Cardiac fibroblast (primary cell): ENCODE measurements around the gene PPP2R5E.
"Not testable (repeated sequence)": the region's sequence is repeated elsewhere in the genome, so short reads cannot be mapped to it uniquely, and the experiment has no call there.

Source experiments
- DNase-seq, 2 donors: peaks; one replicate each; pipeline versions ENCODE4 v3.0.0 to v3.0.0-alpha.2; 2010; ENCODE audit warnings: low read depth in 2 of 2
- H3K4me3 ChIP-seq, 2 donors: replicated peaks in 1 of 2; 1 replicate in 1 of 2; 2 replicates in 1 of 2; pipeline ENCODE4 v1.5.1; 2011; ENCODE audit warnings: low read depth in 2 of 2, low read length in 2 of 2, mild to moderate bottlenecking in 2 of 2, moderate library complexity in 1 of 2
- TF ChIP-seq, protein P1 (sequence below): IDR thresholded peaks from one replicate; pipeline ENCODE4 v1.5.1; 2011; ENCODE audit warnings: low read depth, mild to moderate bottlenecking, low read length, inconsistent platforms

The PPP2R5E gene

DNA sequence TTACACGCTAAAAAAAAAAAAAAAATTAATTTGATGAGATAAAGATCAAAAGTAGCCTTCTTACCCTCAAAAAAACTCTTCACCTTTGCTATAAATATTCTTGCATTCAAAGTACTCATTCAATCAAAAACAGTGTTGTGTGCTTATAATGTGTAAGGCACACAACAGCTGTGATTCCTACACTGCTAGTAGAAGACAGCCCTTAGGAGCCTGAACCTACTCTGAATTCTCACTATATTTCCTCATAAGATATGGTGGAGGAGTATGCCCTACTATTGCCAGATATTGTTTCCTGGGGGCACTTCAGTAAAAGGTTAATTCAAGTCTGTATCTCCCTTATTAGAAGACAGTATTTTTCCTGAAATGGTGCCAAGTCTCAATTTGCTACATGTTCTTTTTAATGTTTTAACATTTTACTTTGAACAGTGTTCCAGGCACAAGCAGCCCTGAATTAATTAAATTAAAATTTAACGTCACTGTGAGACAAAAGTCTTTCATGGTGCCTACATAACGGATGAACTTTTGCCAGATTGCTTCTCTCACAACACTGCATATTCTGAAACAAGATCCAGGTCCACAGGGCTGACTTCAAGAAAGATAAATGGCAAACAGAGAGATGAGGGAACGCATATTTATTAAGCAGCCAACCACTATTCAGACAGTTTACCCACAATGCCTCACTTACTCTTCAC is 19.3 kb downstream of the PPP2R5E start:
- DNase-seq, result no peak
- TF ChIP-seq, protein P1, sequence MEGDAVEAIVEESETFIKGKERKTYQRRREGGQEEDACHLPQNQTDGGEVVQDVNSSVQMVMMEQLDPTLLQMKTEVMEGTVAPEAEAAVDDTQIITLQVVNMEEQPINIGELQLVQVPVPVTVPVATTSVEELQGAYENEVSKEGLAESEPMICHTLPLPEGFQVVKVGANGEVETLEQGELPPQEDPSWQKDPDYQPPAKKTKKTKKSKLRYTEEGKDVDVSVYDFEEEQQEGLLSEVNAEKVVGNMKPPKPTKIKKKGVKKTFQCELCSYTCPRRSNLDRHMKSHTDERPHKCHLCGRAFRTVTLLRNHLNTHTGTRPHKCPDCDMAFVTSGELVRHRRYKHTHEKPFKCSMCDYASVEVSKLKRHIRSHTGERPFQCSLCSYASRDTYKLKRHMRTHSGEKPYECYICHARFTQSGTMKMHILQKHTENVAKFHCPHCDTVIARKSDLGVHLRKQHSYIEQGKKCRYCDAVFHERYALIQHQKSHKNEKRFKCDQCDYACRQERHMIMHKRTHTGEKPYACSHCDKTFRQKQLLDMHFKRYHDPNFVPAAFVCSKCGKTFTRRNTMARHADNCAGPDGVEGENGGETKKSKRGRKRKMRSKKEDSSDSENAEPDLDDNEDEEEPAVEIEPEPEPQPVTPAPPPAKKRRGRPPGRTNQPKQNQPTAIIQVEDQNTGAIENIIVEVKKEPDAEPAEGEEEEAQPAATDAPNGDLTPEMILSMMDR, result no peak
- H3K4me3 ChIP-seq, result no peak overlapping the region

GRCh38 chr14:63522511-63522910 is 20.7 kb downstream of the PPP2R5E start:
- DNase-seq, H3K4me3 ChIP-seq: not testable (repeated sequence)

- no peak overlapping the region for H3K4me3 ChIP-seq
- TF ChIP-seq, protein P1, result no peak
- DNase-seq, result no peak
These were observed 25.8 kb downstream of the PPP2R5E start for GRCh38 chr14:63517354-63517753.

GRCh38 chr14:63515240-63515639 is 27.9 kb downstream of the PPP2R5E start:
- DNase-seq, result no peak
- H3K4me3 ChIP-seq, result no peak overlapping the region
- TF ChIP-seq, protein P1, result no peak

DNA sequence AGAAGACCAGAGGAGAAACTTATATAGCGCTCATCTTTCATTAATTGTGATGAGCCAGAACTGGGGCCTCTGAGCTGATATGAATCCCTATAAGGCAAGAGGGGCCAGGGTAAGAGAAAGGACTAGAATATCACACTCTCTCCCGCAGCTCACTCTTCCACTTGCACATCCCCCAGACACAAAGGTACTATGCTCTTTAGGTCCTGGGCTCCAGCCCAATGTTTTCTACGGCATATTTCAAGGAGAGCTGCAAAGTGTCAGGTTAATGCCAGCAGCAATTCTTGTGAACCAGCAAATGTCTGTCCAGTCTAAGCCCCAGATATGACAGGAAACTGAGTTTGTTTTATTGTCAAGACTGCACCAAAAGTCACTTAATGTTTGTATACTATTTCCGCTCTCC is 29.4 kb downstream of the PPP2R5E start:
- H3K4me3 ChIP-seq, result no peak overlapping the region
- TF ChIP-seq, protein P1, result no peak
- DNase-seq, result no peak

DNA sequence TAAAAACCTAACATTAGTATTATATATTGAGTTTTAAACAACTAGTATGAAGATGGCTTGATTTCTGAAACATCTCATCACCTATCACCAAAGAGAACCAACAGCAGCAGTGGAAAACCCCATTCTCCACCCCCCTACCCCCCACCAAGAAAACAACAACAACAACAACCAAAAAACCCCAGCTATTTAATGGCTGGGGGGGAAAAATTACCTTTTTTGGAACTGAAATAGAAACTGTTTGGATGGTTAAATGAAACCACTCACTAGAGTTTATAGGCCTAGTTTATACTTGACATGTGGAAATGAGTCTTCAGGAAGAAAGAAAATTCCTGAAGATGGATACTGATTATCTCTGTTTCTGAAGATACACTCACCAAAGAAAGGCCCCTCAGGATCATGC is 30.3 kb downstream of the PPP2R5E start:
- DNase-seq, result no peak
- no peak overlapping the region for H3K4me3 ChIP-seq
- TF ChIP-seq, protein P1, result no peak

- TF ChIP-seq, protein P1, result no peak
- DNase-seq, result no peak
- H3K4me3 ChIP-seq, result no peak overlapping the region
These were observed 32.6 kb downstream of the PPP2R5E start for GRCh38 chr14:63510538-63510937.
